Tongue (tissue), 2 donors: Measurements from ENCODE around the gene HAUS1. TPM values are rescaled to one million over a fixed set of nuclear protein-coding genes. Genes with fewer than 3 reads are reported as not detected.
"Not testable (repeated sequence)": the region's sequence is repeated elsewhere in the genome, so short reads cannot be mapped to it uniquely, and the experiment has no call there.

Source experiments
- DNase-seq: peaks from one replicate; pipeline ENCODE4 v3.0.0-alpha.2; 2015
- total RNA-seq: library from RNA; depleted of rRNA; stranded (reverse); fragments of >200 nt; gene quantifications from one replicate; pipeline ENCODE4 v1.2.3, GENCODE V29; 2014

The HAUS1 gene
- total RNA-seq, 1 donor from 2014 or later: 56.6 TPM

- DNase-seq: no peak
Observed at GRCh38 chr18:46095532-46095931, 8.7 kb upstream of the HAUS1 start.

DNA sequence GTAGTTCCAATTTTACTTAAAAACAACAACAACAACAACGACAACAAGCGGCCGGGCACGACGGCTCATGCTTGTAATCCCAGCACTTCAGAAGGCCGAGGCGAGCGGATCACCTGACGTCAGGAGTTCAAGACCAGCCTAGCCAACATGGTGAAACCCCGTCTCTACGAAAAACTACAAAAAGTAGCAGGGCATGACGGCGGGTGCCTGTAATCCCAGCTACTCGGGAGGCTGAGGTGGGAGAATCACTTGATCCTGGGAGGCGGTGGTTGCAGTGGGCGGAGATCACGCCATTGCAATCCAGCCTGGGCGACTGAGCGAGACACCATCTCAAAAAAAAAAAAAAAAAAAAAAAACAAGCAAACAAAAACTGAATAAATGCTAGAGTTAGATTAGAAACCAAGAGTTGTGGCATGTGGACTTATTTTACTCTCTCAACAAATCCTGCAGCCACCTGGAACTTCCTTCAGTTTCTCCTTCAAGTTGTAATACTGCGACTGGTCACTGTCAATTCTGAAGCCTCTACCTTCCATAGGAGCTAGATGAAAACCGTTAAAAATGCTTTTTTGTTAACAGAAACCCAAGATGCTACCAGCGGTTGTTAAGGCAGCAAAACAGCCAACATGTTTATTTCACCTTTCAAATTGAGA lies 7.4 kb upstream of the HAUS1 start:
- DNase-seq: peak; percentile 20

DNA sequence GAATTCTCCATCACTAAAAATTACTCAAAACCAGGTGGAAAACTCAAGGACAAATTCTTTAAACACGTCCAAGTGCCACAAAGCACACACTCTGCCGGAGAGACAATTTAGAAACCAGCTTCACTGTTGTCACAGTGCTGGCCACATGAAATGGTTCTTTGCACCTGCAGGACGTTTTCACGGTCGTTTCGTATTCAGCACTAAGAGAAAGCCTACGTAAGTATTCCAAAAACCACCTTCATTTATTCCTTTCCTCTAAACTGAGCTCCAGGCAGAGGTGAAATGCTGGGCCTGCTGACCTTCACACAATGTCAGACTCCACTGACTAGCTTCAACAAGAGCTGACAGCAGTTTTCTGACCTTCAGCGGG lies 6.8 kb upstream of the HAUS1 start:
- DNase-seq: no peak

- peak; percentile 92 for DNase-seq
Observed at GRCh38 chr18:46097801-46098615, 6.2 kb upstream of the HAUS1 start, which contains the start of gene ATP5F1A. Gene ATP5F1A, minus strand, starts transcription at chr18:46098296. Its CDS starts 65 bp downstream, at chr18:46098231.

DNA sequence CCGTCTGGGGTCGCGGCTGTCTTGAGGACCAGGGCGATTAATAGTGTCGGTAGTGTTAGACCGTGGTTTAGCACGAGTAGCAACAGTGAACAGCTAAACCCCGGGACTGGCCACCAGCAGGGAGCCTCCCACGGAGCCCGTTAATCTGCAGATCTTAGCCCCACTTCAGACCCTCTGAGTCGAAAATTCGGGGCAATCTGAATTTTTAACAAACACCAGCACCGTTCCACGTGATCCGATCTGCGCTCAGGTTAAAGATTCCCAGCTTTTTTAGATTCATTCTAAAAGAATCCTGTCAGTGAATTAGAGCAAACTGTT lies 5.6 kb upstream of the HAUS1 start:
- no peak for DNase-seq

DNA sequence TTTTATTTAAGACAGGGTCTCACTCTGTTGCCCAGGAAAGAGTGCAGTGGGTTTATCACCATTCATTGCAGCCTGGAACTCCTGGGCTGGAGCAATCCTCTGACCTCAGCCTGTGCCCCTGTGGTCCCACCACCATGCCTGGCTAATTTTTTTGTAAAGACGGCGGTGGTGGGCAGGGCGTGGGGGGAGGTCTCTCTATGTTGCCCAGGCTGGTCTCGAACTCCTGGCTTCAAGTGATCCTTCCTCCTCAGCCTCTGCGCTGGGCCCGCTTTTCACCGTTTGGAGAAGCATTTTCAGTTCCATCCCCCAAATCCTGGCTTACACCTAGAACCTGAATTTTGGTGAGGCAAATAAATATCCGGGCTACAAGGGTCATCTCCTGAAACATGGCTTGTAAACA lies 4.7 kb upstream of the HAUS1 start:
- DNase-seq: no peak

- DNase-seq: no peak
Observed at GRCh38 chr18:46109386-46109785, 5.2 kb downstream of the HAUS1 start.

DNA sequence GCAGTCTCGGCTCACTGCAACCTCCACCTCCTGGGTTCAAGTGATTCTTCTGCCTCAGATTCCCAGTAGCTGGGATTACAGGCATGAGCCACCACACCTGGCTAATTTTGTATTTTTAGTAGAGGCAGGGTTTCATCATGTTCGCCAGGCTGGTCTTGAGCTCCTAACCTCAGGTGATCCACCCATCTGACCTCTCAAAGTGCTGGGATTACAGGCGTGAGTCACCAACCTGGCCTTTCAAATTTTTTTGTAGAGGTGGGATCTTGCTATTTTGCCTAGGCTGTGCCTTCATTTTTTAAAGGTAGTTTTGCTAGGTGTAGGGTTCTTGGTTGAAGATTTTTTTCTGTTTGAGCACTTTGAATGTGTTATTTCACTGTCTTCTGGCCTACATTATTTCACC lies 6.2 kb downstream of the HAUS1 start:
- no peak for DNase-seq

DNA sequence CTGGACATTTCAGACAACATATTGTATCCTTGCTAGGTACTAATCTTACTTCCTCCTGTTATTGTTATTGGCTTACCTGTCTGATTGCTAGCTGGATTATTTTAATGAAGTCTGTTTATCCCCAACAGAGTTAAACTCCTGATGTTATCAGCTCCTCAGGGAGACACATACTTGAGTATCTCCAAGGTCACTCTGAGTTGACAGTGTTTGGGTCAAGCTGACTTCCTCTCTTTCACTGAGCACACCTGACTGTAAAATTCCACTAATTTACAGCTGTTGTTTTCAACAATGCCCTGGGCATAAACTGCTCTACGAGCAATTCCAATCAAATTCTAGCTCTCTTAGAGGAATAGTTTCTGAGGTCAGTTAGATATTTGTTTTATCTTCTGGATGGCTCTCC lies 9.6 kb downstream of the HAUS1 start:
- no peak for DNase-seq

GRCh38 chr18:46126625-46127024 lies 22.4 kb downstream of the HAUS1 start:
- not testable (repeated sequence) for DNase-seq

DNA sequence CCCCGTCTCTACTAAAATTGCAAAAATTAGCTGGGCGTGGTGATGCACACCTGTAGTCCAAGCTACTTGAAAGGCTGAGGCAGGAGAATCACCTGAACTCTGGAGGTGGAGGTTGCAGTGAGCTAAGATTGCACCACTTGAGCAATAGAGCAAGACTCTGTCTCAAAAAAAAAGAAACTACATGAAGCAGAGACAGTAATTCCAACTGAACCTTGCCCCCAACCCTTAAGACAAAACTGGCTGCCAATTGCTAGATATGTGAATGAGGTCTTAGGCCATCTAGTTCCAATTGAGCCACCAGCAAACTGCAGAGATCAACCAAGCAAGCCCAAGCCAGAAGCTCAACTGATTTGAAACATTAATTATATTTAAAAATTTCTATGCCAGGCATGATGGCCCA lies 25.9 kb downstream of the HAUS1 start:
- no peak for DNase-seq

DNA sequence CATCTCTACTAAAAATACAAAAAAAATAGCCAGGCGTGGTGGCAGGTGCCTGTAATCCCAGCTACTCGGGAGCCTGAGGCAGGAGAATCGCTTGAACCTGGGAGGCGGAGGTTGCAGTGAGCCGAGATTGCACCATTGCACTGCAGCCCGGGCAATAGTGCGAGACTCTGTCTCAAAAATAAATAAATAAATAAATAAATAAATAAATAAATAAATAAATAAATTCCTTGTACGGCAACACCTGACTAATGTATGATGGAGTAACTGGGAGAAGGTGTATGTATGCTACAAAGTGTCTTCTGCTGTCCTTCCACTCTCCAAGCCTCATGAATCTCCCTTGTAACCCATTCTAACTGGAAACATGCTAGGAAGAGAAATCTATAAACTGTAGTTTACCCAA lies 26.4 kb downstream of the HAUS1 start:
- not testable (repeated sequence) for DNase-seq

DNA sequence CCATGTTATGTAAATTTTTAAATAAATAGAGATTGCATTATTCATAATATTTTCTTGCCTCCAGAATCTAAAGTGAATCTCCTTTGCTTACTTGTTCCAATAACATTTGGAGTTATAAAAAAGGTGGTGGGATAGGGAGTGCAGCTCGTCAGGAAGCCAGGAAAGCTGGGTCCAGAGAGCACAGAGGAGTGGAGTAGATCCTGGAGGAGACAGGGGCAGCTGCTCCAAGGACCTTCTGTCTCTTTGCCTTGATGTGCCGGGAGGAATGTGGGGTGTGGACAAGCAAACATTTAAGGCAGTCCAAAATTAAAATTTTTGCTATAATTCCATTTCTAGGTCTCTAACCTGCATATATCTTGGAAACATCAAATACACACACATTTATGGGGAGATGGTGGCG lies 29.3 kb downstream of the HAUS1 start:
- DNase-seq: no peak

DNA sequence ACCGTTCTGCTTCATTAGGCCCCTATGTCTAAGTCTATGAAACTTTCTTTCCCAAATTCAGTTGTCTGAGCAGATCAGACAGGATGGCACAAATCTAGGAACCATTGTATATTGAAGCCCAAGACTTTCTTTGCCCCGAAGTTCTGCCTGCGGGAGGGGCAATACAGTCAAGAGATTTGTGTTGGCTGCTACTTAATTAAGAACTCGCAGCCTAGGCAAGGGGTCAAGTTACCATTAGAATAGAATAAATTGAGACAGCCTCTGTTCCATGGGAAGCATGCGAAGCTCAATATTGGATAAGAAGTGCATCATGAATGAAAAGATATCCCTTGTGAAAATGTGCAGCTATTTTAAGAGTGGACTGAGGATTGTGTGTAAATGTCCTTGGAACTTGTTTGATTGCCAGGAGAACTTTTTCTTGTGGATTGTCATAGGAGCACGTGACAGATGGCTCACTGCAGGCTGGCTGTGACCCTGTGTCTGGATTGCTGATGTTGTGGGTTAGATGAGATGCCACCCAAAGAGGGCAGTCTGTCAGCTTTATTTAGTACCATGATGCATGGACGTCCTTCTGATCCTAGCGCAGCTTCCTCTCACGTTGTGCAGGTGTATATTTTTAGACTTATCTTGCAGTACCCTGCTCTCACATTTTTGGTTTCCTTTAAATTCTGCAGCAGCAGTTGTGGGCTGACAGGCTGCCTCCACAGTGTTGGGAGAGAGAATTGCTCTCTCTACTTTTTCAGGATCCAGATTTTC lies 30.9 kb downstream of the HAUS1 start:
- DNase-seq: no peak

DNA sequence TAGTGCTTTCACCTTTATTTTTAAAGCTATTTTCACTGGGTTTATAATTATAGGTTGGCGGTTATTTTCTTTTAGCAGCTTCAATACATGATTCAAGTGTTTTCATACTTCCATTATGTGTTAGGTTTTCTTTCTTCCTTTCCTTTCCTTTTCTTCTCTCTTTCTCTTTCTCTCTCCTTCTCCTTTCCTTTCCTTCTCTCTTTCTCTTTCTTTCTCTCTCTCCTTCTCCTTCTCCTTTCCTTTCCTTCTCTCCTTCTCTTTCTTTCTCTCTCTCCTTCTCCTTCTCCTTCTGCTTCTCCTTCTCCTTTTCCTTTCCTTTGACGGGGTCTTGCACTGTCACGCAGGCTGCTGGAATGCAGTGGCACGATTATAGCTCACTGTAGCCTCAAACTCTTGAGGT lies 36.0 kb downstream of the HAUS1 start:
- DNase-seq: no peak

DNA sequence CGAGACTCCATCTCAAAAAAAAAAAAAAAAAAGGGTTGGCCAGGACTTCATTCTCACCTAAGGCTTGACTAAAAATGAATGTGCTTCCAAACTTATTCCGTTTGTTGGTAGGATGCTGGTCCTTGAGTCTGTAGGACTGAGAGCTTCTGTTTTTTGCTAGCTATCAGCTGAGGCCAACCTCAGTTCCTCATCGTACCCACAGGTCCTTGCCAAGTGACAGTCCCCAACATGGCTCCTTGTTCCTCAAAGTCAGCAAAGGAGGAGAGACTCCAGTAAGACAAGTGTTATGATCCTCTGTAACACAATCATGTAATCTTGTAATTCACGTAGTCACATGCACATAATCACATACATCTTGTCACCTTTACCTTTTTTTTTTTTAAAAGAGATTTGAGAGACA lies 37.0 kb downstream of the HAUS1 start:
- DNase-seq: no peak

- DNase-seq: peak; percentile 70
Observed at GRCh38 chr18:46148810-46149209, 44.6 kb downstream of the HAUS1 start.

DNA sequence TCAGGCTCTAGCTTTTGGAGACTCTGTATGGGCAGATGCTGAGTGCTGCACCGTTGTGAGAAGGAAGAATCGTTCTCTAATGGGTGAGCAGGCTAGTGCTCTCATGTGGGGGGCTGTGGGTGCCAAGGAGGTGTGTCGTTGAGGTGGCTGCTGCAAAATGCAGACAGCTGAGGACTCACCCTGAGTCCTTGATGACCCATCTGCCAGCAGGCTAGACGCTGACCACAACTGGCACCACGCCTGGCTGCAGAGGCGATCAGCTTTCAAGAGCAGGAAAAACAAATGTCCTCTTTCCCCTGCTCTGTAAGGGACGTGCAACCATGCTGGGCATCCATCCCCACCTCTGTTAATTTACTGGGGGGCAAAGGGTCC lies 48.2 kb downstream of the HAUS1 start:
- peak; percentile 66 for DNase-seq

GRCh38 chr18:46152808-46153617 lies 48.8 kb downstream of the HAUS1 start:
- peak; percentile 61 for DNase-seq

DNA sequence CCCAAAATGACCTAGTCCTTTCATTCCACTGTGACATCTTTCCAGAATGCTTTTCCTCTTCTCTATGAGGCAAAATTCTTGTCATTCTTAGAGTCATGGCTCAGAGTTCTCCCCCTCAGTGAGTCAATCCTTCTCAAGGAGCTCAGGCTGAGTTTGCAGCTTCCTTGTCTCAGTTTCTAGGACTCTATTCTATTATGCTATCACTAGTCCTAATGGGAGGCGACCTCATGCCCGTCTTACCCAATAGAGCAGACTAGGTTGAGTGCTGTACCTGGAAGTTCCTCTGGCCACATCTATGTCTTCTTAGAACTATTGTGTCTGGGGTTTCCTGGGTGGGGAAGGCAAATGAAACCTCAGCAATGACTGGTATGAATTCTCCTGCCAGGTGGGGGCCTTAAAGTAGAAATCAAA lies 51.5 kb downstream of the HAUS1 start:
- no peak for DNase-seq

DNA sequence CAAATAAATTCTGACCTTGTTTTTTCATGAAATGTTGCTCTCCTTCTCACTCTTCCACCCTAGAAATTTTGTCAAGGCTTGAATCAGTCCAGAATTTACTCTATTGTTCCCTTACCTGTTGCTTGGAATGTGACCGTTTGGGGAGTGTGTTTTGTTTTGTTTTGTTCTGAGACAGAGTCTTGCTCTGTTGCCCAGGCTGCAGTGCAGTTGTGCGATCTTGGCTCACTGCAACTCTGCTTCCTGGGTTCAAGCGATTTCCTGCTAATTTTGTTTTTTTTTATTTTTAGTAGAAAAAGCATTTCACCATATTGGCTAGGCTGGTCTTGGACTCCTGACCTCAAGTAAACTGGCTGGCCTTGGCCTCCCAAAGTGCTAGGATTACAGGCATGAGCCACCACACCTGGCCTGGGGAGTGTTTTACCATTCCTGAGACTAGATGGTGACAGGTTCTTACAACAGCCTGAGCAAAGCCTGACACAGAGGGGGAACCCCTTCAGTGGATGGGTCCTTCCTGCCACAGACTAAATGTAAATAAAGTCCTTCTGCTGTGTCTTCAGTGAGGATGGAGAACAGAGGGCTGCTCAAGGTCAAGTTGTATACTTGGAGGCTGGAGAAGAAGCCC lies 52.0 kb downstream of the HAUS1 start:
- DNase-seq: no peak

DNA sequence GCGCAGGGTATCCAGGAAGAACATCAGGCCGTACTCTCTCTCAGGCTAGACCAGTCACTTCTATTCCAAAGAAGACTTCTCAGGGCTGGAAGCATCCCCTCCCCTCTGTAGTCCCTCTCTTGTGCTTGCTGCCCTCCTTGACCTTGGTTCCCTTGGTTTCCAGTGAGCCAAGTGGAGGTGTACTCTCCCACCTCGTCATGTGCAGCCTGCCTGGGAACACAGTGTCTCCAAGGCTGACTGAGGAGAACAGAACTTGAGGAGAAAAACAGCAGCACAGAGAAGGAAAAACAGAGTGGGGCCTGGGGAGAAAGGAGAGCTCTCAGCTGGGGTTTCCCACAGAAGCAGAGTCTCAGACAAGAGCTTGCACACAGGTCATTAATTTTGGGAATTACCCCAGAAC lies 52.7 kb downstream of the HAUS1 start:
- no peak for DNase-seq
